Nephron (organoid): ENCODE results near the gene MRGPRX2.

Experiments used
- H3K27ac Mint-ChIP-seq, 3 experiments: 2 replicates each; pipeline ENCODE4 v1.8.0; 2020; ENCODE audit warnings: mixed read lengths in 3 of 3, mild to moderate bottlenecking in 2 of 3, moderate library complexity in 1 of 3
- H3K27me3 Mint-ChIP-seq: 2 replicates; pipeline ENCODE4 v1.8.0; 2021; ENCODE audit warnings: low read depth, mild to moderate bottlenecking, moderate library complexity, mixed read lengths
- H3K36me3 Mint-ChIP-seq: 2 replicates; pipeline ENCODE4 v1.8.0; 2020; ENCODE audit warnings: low read depth, mixed read lengths
- H3K4me1 Mint-ChIP-seq: 2 replicates; pipeline ENCODE4 v1.8.0; 2020; ENCODE audit warnings: mixed read lengths
- H3K4me3 Mint-ChIP-seq, 3 experiments: 2 replicates each; pipeline ENCODE4 v1.8.0; 2020; ENCODE audit warnings: mild to moderate bottlenecking in 3 of 3, mixed read lengths in 3 of 3, moderate library complexity in 2 of 3
- H3K9me3 Mint-ChIP-seq: 2 replicates; pipeline ENCODE4 v1.8.0; 2020; ENCODE audit warnings: mixed read lengths
- CTCF ChIP-seq, 3 experiments: fragments of 200-600 bp; sonication (generic); IDR thresholded peaks; one replicate each; pipeline ENCODE4 v1.5.0; 2021; ENCODE audit warnings: antibody characterized with exemption in 3 of 3; ENCODE audit not compliant: unreplicated experiment in 3 of 3

The MRGPRX2 gene

GRCh38 chr11:19032990-19033389 is 27.5 kb downstream of the MRGPRX2 start:
- Mint-ChIP-seq H3K27me3 (peaks cover 11% of the 10 kb centered on the region), H3K27ac (no peak overlapping the region), H3K4me1 (no peaks in the 10 kb centered on the region), H3K4me3 (no peak overlapping the region), H3K36me3 (no peaks in the 10 kb centered on the region), H3K9me3 (no peaks in the 10 kb centered on the region)
- no peak for TF ChIP-seq CTCF (IDR thresholded peaks at IDR 0.05; ENCODE audit: unreplicated experiment in 3 of 3)

DNA sequence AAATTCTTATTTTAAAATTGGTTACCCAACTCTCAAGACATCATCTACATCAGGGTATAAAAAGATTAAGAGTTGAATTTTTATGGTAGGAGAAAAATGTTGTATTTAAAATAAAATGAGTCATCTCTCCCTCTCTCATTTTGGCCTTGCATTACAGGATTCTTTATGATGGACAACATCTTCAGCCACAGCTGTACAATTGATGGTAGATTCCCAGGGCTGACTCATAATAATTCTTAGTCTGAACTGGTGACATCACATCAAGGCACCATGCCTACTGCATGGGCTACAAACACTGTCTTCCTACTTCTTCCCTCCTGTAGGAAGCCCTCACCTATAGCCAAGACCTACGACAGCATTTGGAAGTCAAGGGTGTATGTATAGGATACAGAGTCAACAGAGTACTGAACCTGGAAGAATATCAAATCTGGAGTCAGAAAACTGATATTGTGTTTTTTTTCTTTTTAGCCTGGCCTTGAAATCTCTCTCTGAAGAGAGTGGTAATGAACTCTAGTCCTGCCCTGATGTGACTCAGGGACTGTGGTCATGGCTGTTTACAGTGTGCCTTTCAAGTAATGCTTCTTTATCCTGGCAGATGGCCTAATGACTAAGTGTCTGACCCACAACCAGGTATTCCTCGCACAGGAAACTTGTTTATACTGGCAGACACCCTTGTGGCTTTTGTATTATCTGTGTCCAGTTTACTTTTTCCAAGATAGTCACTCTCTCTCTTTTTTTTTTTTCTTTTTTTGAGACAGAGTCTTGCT is 32.5 kb downstream of the MRGPRX2 start:
- Mint-ChIP-seq H3K9me3 (no peaks in the 10 kb centered on the region), H3K4me1 (no peaks in the 10 kb centered on the region), H3K4me3 (no peak overlapping the region), H3K27ac (no peak overlapping the region), H3K36me3 (no peaks in the 10 kb centered on the region), H3K27me3 (peaks cover 11% of the 10 kb centered on the region)
- no peak for TF ChIP-seq CTCF (IDR thresholded peaks at IDR 0.05; ENCODE audit: unreplicated experiment in 3 of 3)

- H3K9me3 Mint-ChIP-seq = no peaks in the 10 kb centered on the region
- H3K27ac Mint-ChIP-seq = no peak overlapping the region
- H3K36me3 Mint-ChIP-seq = no peaks in the 10 kb centered on the region
- no peak overlapping the region for H3K4me3 Mint-ChIP-seq
- no peak for TF ChIP-seq CTCF (IDR thresholded peaks at IDR 0.05; ENCODE audit: unreplicated experiment in 3 of 3)
- H3K4me1 Mint-ChIP-seq = no peaks in the 10 kb centered on the region
- H3K27me3 Mint-ChIP-seq = peaks cover 7% of the 10 kb centered on the region
Observed at GRCh38 chr11:19026862-19027261, 33.7 kb downstream of the MRGPRX2 start.

- no peak for TF ChIP-seq CTCF (IDR thresholded peaks at IDR 0.05; ENCODE audit: unreplicated experiment in 3 of 3)
- H3K27ac Mint-ChIP-seq = no peak overlapping the region
Observed at GRCh38 chr11:19025481-19026406, 34.8 kb downstream of the MRGPRX2 start.

GRCh38 chr11:19020831-19021230 is 39.7 kb downstream of the MRGPRX2 start:
- Mint-ChIP-seq H3K9me3 (no peaks in the 10 kb centered on the region), H3K36me3 (no peaks in the 10 kb centered on the region), H3K27me3 (peaks cover 14% of the 10 kb centered on the region), H3K27ac (no peak overlapping the region), H3K4me3 (no peak overlapping the region), H3K4me1 (no peaks in the 10 kb centered on the region)
- no peak for TF ChIP-seq CTCF (IDR thresholded peaks at IDR 0.05; ENCODE audit: unreplicated experiment in 3 of 3)

More at GRCh38 chr11:19025481-19026406, 34.8 kb downstream of the MRGPRX2 start:
- Mint-ChIP-seq H3K9me3 (no peaks in the 10 kb centered on the region), H3K36me3 (no peaks in the 10 kb centered on the region), H3K27me3 (peaks cover 15% of the 10 kb centered on the region), H3K4me3 (no peak overlapping the region), H3K4me1 (no peaks in the 10 kb centered on the region)
